Astrocyte of the spinal cord (primary cell): Measurements from ENCODE around the gene CABS1.

Experiments used
- DNase-seq: peaks from one replicate; pipeline ENCODE4 v3.0.0; 2011; ENCODE audit warnings: low read depth, low spot score
- H3K4me3 ChIP-seq: 2 replicates; pipeline ENCODE4 v1.5.1; 2011; ENCODE audit warnings: low read depth, mild to moderate bottlenecking, low read length, moderate library complexity
- in situ Hi-C: cut with HindIII; loops from 2 replicates; pipeline ENCODE4 v1.10.0; 2017; ENCODE audit warnings: low sequenced_read_pairs
- TF ChIP-seq, protein P1 (sequence below): IDR thresholded peaks from 2 replicates; pipeline ENCODE4 v1.5.1; 2012; ENCODE audit warnings: low read depth, mild to moderate bottlenecking, low read length, inconsistent platforms

CABS1 gene

DNA sequence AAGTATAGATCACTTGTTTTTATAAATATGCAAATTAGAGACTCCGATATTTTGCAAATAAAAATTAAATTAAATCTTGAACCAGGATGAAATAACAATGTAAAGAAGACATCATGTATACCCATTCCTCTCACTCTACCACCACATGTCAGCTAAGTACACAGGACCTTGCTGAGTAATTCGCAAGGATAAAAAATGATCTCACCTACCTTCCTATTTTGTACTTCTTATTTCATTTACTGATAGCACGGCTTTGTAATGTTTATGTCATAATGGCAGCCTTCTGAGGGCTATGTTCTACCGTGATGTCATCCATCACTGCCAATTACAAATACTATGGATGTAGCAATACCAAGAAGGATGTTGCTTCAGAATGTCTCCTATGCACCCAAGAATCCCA is 37.2 kb downstream of the CABS1 start:
- in situ Hi-C loops, result no loop called here
- TF ChIP-seq, protein P1, sequence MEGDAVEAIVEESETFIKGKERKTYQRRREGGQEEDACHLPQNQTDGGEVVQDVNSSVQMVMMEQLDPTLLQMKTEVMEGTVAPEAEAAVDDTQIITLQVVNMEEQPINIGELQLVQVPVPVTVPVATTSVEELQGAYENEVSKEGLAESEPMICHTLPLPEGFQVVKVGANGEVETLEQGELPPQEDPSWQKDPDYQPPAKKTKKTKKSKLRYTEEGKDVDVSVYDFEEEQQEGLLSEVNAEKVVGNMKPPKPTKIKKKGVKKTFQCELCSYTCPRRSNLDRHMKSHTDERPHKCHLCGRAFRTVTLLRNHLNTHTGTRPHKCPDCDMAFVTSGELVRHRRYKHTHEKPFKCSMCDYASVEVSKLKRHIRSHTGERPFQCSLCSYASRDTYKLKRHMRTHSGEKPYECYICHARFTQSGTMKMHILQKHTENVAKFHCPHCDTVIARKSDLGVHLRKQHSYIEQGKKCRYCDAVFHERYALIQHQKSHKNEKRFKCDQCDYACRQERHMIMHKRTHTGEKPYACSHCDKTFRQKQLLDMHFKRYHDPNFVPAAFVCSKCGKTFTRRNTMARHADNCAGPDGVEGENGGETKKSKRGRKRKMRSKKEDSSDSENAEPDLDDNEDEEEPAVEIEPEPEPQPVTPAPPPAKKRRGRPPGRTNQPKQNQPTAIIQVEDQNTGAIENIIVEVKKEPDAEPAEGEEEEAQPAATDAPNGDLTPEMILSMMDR, result no peak
- H3K4me3 ChIP-seq, result no peak overlapping the region
- DNase-seq, result no peak

DNA sequence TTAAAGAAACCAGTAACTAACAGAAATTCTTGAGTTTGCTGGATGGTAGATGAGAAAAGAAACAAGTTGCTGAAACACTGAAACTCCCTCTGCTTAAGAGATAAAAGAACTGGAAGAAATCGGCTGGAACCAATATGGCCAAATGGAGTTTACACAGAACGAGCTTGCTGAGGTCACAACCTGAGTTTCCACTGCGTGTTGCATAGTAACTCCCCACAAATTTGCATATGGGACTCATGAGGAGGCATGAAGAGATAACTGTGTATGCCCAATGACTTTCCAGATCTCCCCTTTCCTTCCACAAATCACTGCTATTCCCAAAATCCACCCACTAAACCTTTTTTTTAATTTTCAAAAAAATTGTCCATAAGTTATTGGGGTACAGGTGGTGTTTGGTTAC is 38.0 kb downstream of the CABS1 start:
- in situ Hi-C loops, result no loop called here
- H3K4me3 ChIP-seq, result no peak overlapping the region
- DNase-seq, result no peak
- TF ChIP-seq, protein P1, result no peak

DNA sequence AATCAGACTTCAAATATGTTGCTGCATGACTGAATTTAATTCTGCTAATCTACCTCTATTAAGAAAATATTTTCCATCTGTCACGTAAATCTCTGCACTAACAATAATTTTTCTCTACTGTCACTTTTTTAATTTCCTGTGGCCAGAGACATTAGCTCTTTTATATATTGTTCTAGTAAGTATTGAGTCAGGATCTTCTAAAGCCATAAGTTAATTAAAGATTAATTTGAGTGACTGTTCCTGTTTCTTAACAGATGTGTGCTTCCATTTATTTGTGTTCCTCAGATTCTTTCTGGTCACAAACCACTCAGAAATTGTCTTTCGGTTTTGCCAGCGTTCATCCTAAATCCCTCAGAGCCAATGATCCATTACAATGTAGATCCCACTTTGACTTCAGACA is 45.8 kb downstream of the CABS1 start:
- TF ChIP-seq, protein P1, result no peak
- H3K4me3 ChIP-seq, result no peak overlapping the region
- no peak for DNase-seq
- in situ Hi-C loops, result no loop called here

DNA sequence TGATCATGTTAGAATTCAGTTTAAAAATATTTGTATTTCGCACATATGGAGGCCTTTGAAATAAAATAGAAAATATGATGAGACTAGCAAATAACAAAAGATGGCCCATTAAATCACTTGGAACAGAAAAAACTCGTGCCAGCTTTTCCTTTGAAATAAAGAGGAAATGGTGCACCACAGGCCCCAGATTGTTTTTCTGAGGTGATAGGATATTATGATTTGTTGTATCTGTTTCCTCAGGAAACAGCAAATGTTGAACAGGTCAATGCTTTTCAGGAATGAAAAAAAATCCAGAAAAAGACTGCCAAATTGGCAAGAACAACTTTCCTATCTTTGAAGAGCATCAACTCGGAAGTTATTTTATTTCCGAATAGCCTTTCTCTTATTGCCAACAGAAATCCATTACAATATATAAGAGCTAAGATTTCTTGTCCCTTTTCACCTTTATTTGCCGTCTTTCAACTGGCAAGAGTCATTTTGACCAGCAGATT is 48.0 kb downstream of the CABS1 start, which contains the start of gene SMR3B:
Gene SMR3B (plus strand): TSS at position 441 of the 491 bp plus-strand sequence. CDS start 1,380 bp downstream, outside the sequence.
- DNase-seq, result no peak
- H3K4me3 ChIP-seq, result no peak within 1 kb of the TSS
- TF ChIP-seq, protein P1, result no peak
- in situ Hi-C loops, result no loop called here
